HG02623 (cell line): ENCODE measurements around the gene VASP.

Experiments
- ATAC-seq: cut with Tn5 transposase; IDR thresholded peaks from one replicate; pipeline ENCODE4 v1.9.1; 2021; ENCODE audit warnings: moderate library complexity; ENCODE audit not compliant: unreplicated experiment

Gene VASP

DNA sequence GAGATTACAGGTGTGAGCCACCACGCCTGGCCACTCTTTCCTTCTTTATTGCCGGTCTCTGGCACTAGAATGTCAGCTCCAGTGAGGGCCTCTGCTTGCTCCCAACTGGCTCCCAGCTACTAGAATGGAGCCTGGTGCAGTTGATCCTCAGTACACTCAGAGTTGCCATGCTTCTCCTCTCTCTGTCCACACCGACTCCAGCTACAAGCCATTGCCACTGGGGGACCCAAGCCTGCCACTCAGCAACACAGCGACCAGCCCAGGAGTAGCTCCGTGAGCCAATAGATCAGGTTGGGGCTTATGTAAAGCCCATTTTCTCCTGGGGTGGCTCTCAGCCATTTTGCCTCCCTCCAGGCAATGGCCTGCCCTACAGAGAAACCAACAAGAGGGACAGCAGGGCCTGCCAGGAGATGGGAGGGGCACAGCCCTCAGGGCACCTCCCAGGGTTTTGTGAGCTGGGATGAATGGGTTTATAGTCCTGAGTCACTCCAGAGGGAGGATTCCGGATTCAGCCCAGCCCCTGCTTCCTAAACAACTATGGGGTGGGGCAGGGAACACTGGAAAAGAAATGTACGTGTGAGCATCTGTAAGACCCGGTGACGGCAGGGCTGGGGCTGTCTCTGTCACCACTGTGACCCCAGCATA lies 40.8 kb downstream of the VASP start:
- no peak for ATAC-seq

GRCh38 chr19:45553464-45553863 lies 46.2 kb downstream of the VASP start:
- no peak for ATAC-seq

DNA sequence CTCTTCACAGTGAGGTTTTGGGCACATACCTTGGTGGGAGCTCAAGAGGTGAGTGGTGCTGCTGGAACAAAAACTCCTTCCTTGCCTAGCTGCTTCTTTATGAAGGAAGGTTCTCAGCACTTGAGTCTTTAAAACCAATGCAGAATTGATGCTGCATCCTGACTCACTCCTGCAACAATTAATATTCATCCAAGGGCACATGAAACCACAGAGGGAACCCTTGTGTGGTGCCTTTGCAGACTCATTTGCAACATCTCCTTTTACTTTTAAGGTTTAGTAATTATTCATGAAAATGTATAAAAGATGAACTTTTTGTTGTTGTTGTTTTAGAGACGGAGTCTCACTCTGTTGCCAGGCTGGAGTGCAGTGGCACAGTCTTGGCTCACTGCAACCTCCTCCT lies 47.2 kb downstream of the VASP start:
- ATAC-seq: no peak

- ATAC-seq: no peak
Observed at GRCh38 chr19:45556835-45557234, 49.6 kb downstream of the VASP start.

DNA sequence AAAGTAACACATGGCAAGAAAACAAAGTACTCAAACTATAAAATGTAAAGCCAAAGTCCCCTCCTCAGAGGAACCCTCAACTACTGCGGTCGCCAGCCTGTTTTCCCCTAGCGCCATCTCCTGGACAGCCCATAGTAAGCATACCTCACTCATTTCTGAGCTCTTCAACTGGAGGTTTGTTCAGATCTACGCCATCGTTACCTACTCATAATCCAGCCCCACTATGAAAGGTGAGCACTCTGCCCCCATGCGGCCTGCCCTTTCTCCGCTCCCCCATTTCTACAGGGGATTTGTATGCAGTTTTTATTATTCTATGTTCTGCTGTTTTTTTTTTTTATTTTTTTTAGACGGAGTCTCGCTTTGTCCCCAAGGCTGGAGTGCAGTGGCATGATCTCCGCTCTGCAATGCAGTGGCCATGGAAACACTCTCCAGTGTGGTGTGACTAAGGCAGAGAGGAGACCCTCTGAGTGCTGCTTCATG lies 51.2 kb downstream of the VASP start:
- ATAC-seq: no peak

DNA sequence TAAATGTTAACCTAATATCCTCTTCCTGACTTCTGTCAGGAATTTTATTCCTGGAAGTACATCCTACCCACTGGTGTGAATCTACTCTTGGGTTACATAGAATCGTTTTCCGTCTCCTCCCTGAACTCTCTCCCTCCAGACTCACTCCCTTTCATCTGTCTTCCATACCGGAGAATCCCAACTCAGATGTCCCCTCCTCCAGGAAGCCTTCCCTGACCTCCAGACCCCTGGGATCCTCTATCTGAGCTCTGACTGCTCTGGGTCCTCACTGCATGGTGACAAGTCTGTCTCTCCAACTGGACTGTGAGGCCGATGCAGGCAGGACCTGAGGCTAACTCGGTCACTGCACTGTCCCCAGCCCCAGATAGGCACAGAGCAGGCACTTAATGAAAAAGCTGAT lies 52.8 kb downstream of the VASP start:
- no peak for ATAC-seq

DNA sequence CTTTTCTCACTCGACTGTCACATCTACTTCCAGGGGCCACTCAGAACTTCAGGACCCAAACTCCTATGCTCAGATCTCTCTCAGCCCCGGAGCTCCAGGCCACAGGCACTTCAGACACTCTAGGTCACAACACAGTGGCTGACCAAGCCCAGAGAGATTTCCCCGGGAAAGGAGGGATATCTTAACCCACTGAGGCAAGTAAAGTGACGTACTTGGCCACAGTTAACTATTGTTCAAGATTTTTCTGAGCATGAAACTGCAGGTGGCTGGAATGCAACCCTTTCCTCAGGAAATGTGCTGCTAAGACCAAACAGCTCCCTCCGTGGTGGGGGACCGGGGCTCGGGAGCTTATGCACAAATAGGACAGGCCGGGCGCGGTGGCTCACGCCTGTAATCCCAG lies 53.4 kb downstream of the VASP start:
- ATAC-seq: no peak

- ATAC-seq: no peak
Observed at GRCh38 chr19:45564131-45564780, 57.0 kb downstream of the VASP start.

DNA sequence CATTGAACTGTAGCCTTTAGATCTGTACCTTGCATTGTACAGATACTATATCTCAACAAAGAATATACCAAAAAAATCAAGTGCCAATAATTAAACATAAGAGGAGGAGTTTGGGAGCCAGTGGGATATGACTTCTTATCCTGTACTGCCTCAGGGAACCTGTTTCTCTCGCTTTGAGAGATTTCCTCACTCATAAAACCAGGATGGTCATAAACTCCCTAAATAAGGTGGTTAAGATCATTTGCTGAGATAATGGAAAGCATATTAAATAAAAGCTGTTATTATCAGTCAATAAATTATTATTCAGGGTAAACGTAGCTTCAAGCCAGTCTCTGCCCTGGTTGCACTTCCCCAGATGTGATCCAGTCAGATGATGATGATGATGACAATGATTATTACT lies 60.3 kb downstream of the VASP start:
- no peak for ATAC-seq

- ATAC-seq: no peak
Observed at GRCh38 chr19:45568732-45569131, 61.5 kb downstream of the VASP start.

DNA sequence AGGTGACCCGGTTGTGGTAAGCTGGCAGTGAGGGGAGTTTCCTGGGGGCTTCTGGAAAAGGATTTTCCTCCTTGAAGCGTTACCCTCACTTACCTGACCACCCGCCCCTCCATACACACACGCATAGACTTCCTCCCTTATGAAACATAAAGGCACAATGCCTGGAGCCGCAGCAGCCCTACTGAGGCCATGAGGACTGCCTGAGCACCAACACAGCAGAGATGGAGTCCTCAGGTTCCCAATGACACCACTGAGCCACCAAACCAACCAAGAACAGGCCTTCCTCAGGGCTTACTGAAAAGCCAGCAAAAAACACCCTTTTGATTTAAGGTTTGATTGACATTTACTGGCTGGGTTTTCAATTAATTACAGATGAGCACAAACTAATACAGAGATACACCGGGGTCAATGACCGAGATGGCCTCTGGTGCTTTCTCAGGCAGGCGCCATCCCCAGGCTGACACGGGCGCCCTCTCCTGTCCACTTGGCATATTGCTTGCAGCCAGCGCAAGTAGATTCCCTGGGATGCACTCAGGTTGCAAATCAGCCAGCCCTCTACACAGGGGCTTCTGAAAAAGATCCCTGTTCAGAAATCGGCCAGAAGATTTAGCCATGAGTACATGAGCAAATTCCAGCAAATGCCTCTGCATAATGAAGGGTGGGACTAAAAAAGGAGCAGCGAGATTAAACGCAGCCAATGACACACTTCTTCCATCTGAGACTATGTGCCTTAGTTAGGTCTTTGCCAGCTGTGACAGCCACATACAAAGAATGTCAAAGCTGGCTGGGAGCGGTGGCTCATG lies 62.5 kb downstream of the VASP start:
- no peak for ATAC-seq

GRCh38 chr19:45571457-45572220 lies 64.4 kb downstream of the VASP start:
- no peak for ATAC-seq

- ATAC-seq: no peak
Observed at GRCh38 chr19:45574526-45574925, 67.2 kb downstream of the VASP start.

GRCh38 chr19:45575216-45575615 lies 67.9 kb downstream of the VASP start:
- no peak for ATAC-seq
